B cell (primary cell): ENCODE measurements around the gene LDHB. TPM values are rescaled to one million over a fixed set of nuclear protein-coding genes. Genes with fewer than 3 reads are reported as not detected.

Experiments
- ATAC-seq: fragments of 200-7000 bp; cut with Tn5 transposase; one replicate; pipeline ENCODE4 v1.10.0; 2021; ENCODE audit warnings: low read depth, mild to moderate bottlenecking, moderate number of reproducible peaks, moderate library complexity
- CTCF ChIA-PET: fragments of 350-600 bp; sonication (Branson Sonifier 250); formaldehyde crosslinking; loops from one replicate; lab custom pipeline; 2021; ENCODE audit warnings: antibody characterized with exemption, inconsistent platforms; lab: Charles Lee
- POLR2A ChIA-PET: fragments of 350-600 bp; sonication (Branson Sonifier 250); formaldehyde crosslinking; loops from one replicate; lab custom pipeline; 2021; ENCODE audit warnings: antibody characterized with exemption; lab: Charles Lee
- DNase-seq: peaks from one replicate; pipeline ENCODE4 v3.0.0; 2013
- H2AFZ ChIP-seq: 2 replicates; pipeline ENCODE4 v1.6.1; 2012; ENCODE audit warnings: mild to moderate bottlenecking, low read depth, low read length; ENCODE audit not compliant: insufficient read depth, poor library complexity, severe bottlenecking
- H3K27ac ChIP-seq, 2 donors: 1 replicate in 1 of 2; 2 replicates in 1 of 2; pipeline ENCODE4 v1.5.1; 2012 to 2013; ENCODE audit warnings: low read length in 2 of 2, mild to moderate bottlenecking in 2 of 2, moderate library complexity in 1 of 2
- H3K27me3 ChIP-seq, 4 experiments: fragments of 200-600 bp in 1 of 4; sonication (generic) in 1 of 4; replicated peaks in 1 of 4; 1 replicate in 2 of 4; 2 replicates in 2 of 4; pipeline versions ENCODE4 v1.6.1 to v1.7.0; 2013 to 2016; ENCODE audit warnings: low read length in 3 of 4, mild to moderate bottlenecking in 2 of 4, mixed read lengths in 1 of 4, moderate library complexity in 1 of 4; ENCODE audit not compliant: insufficient read depth in 4 of 4, control insufficient read depth in 3 of 4; ENCODE audit errors: control extremely low read depth in 1 of 4
- H3K36me3 ChIP-seq, 2 experiments: replicated peaks in 1 of 2; 1 replicate in 1 of 2; 2 replicates in 1 of 2; pipeline versions ENCODE4 v1.6.1 to v1.7.1; 2013; ENCODE audit warnings: low read length in 1 of 2; ENCODE audit not compliant: insufficient read depth in 2 of 2, control insufficient read depth in 1 of 2; ENCODE audit errors: control extremely low read depth in 1 of 2, extremely low read depth in 1 of 2
- H3K4me1 ChIP-seq, 2 donors: fragments of 200-600 bp in 1 of 2; sonication (generic) in 1 of 2; 1 replicate in 1 of 2; 2 replicates in 1 of 2; pipeline versions ENCODE4 v1.5.1 to v1.6.1; 2013 to 2017; ENCODE audit warnings: low read length in 2 of 2; ENCODE audit not compliant: control insufficient read depth in 2 of 2, insufficient read depth in 2 of 2
- H3K4me2 ChIP-seq: replicated peaks from 2 replicates; pipeline ENCODE3; 2012; ENCODE audit warnings: mild to moderate bottlenecking, low read depth, low read length; ENCODE audit not compliant: poor library complexity, severe bottlenecking
- H3K4me3 ChIP-seq, 5 experiments: fragments of 200-600 bp in 1 of 5; sonication (generic) in 1 of 5; 1 replicate in 3 of 5; 2 replicates in 2 of 5; pipeline versions ENCODE4 v1.5.1 to v1.7.0; 2011 to 2016; ENCODE audit warnings: low read length in 4 of 5, mild to moderate bottlenecking in 4 of 5, low read depth in 2 of 5, control low read depth in 1 of 5, moderate library complexity in 1 of 5; ENCODE audit not compliant: insufficient read depth in 1 of 5; ENCODE audit errors: control extremely low read depth in 1 of 5, extremely low read depth in 1 of 5
- H3K79me2 ChIP-seq: fragments of 200-600 bp; sonication (generic); one replicate; pipeline ENCODE4 v1.6.0; 2016; ENCODE audit warnings: low read length; ENCODE audit not compliant: control insufficient read depth, insufficient read depth
- H3K9ac ChIP-seq: fragments of 200-600 bp; sonication (generic); 2 replicates; pipeline ENCODE4 v1.6.1; 2017; ENCODE audit warnings: mild to moderate bottlenecking, low read length, moderate library complexity
- H3K9me3 ChIP-seq, 3 donors: one replicate each; pipeline versions ENCODE4 v1.6.1 to v1.7.1; 2013; ENCODE audit warnings: low read length in 2 of 3; ENCODE audit not compliant: control insufficient read depth in 2 of 3, insufficient read depth in 1 of 3; ENCODE audit errors: control extremely low read depth in 1 of 3
- H4K20me1 ChIP-seq: 2 replicates; pipeline ENCODE4 v1.6.0; 2012; ENCODE audit warnings: mild to moderate bottlenecking, low read length; ENCODE audit not compliant: insufficient read depth, control insufficient read depth, poor library complexity, severe bottlenecking
- H3K27ac Mint-ChIP-seq: one replicate; pipeline ENCODE4 v1.8.0; 2021; ENCODE audit warnings: mixed read lengths
- H3K27me3 Mint-ChIP-seq: one replicate; pipeline ENCODE4 v1.8.0; 2021; ENCODE audit warnings: mixed read lengths
- H3K4me1 Mint-ChIP-seq: one replicate; pipeline ENCODE4 v1.8.0; 2021; ENCODE audit warnings: mixed read lengths
- H3K4me3 Mint-ChIP-seq: one replicate; pipeline ENCODE4 v1.8.0; 2021; ENCODE audit warnings: mixed read lengths
- H3K9me3 Mint-ChIP-seq: one replicate; pipeline ENCODE4 v1.8.0; 2022; ENCODE audit warnings: mixed read lengths; ENCODE audit not compliant: insufficient read depth
- EZH2 ChIP-seq: IDR thresholded peaks from 2 replicates; pipeline ENCODE4 v1.6.1; 2012; ENCODE audit warnings: borderline replicate concordance, low read depth, mild to moderate bottlenecking, moderate library complexity, low read length; ENCODE audit not compliant: insufficient read depth, poor library complexity, severe bottlenecking
- WGBS: methylation state at CpG from one replicate; pipeline ENCODE4 v1.1.5; 2013; ENCODE audit warnings: missing lambda C conversion rate; ENCODE audit not compliant: insufficient coverage; 5-methylcytosine and 5-hydroxymethylcytosine counted together
- intact Hi-C: fragments of 100-400 bp; cut with micrococcal nuclease; formaldehyde crosslinking; loops from one replicate; pipeline ENCODE4 v1.10.0; 2022
- polyA plus RNA-seq: library from polyadenylated mRNA; depleted of rRNA; stranded (reverse); fragments of >200 nt; gene quantifications from 2 replicates; pipeline ENCODE4 v1.2.3, GENCODE V29; 2012
- total RNA-seq, 2 donors: library from RNA; stranded (reverse); fragments of 120-200 nt in 1 of 2; gene quantifications; 1 replicate in 1 of 2; 2 replicates in 1 of 2; pipeline versions ENCODE4 v1.2.3 to v1.2.4, GENCODE V29; 2013 to 2022
- TF ChIP-seq, protein P1 (sequence below): fragments of 200-600 bp; IDR thresholded peaks from one replicate; pipeline ENCODE4 v1.8.0; 2022; ENCODE audit warnings: antibody characterized with exemption, mild to moderate bottlenecking

LDHB gene
- total and polyA plus RNA-seq, 2 donors (not counting 1 experiment from before 2014, with no cell fraction given) = 63.2 to 161 TPM

- WGBS = 1% methylated on average over 15 of the region's 16 CpGs
- H3K9me3 Mint-ChIP-seq = no peaks in the 10 kb centered on the region
Observed at GRCh38 chr12:21656905-21657325, 727 bp downstream of the LDHB start.

DNA sequence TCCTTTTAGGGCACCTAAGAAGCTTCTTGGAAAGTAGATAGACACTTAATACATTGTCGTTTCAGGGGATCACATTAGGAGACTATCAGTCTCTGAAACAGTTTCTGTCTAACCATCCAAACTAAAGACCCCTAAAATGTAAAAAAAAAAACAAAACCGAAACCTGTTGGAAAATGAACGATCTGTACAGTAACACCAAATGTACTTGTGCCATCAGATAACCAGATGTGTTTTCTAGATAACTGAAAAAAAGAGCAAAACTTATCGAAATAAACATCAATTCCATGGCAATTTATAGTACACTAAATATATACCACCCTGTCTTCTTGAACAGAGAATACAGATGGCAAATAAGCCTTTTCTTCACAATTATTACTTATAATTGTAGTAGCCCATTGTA is 2.1 kb downstream of the LDHB start:
- Histone ChIP-seq H3K4me3 (no peak overlapping the region), H3K4me2 (peak overlapping the region; percentile 89), H3K9ac (peak overlapping the region; percentile 4), H4K20me1 (peaks cover 5% of the 10 kb centered on the region), H3K4me1 (peaks cover 8 to 13% of the 10 kb centered on the region in 2 donors), H3K79me2 (peaks cover 34% of the 10 kb centered on the region), H3K36me3 (peaks cover 10 to 24% of the 10 kb centered on the region in 2 experiments), H3K27ac (no peak overlapping the region), H2AFZ (no peak overlapping the region), H3K9me3 (no peaks in the 10 kb centered on the region), H3K27me3 (no peaks in the 10 kb centered on the region)
- TF ChIP-seq, protein P1, sequence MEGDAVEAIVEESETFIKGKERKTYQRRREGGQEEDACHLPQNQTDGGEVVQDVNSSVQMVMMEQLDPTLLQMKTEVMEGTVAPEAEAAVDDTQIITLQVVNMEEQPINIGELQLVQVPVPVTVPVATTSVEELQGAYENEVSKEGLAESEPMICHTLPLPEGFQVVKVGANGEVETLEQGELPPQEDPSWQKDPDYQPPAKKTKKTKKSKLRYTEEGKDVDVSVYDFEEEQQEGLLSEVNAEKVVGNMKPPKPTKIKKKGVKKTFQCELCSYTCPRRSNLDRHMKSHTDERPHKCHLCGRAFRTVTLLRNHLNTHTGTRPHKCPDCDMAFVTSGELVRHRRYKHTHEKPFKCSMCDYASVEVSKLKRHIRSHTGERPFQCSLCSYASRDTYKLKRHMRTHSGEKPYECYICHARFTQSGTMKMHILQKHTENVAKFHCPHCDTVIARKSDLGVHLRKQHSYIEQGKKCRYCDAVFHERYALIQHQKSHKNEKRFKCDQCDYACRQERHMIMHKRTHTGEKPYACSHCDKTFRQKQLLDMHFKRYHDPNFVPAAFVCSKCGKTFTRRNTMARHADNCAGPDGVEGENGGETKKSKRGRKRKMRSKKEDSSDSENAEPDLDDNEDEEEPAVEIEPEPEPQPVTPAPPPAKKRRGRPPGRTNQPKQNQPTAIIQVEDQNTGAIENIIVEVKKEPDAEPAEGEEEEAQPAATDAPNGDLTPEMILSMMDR = no peak
- no peak for TF ChIP-seq EZH2
- no peak overlapping the region for H3K27ac Mint-ChIP-seq
- ATAC-seq (no peak), DNase-seq (no peak)
- WGBS = 38% methylated on average over 2 of the region's 4 CpGs
- intact Hi-C loops = loop anchor here (5.0 kb wide), 2 partner anchors 128 to 887 kb away; partner anchors contain the start of genes C2CD5 and SPX
- ChIA-PET CTCF (interaction anchor here (1.1 kb wide), 1 partner anchor 25 kb away, joined by 5 read pairs; no protein-coding TSS in a partner anchor), POLR2A (no interaction called here)
- H3K4me3 Mint-ChIP-seq = peak overlapping the region; percentile 27
- H3K27me3 Mint-ChIP-seq = peaks cover 7% of the 10 kb centered on the region
- H3K4me1 Mint-ChIP-seq = peaks cover 30% of the 10 kb centered on the region
- H3K9me3 Mint-ChIP-seq = no peaks in the 10 kb centered on the region

More at GRCh38 chr12:21656905-21657325, 727 bp downstream of the LDHB start:
- TF ChIP-seq, protein P1 = no peak
- no peak for TF ChIP-seq EZH2
- Histone ChIP-seq H3K27ac (peak overlapping the region; percentile 61 to 68), H3K9ac (peak overlapping the region; percentile 78), H2AFZ (peak overlapping the region; percentile 96), H3K4me2 (peak overlapping the region; percentile 89), H3K36me3 (peaks cover 10 to 20% of the 10 kb centered on the region in 2 experiments), H4K20me1 (peaks cover 5% of the 10 kb centered on the region), H3K79me2 (peaks cover 34% of the 10 kb centered on the region), H3K27me3 (no peaks in the 10 kb centered on the region), H3K4me1 (peaks cover 8 to 13% of the 10 kb centered on the region in 2 donors), H3K4me3 (peak overlapping the region; percentile 81 to 94 (median 88)), H3K9me3 (no peaks in the 10 kb centered on the region)
- peak; percentile 49 for DNase-seq
- CTCF ChIA-PET = interaction anchor here (0.8 to 0.9 kb wide), 2 partner anchors 9 to 24 kb away, joined by 3 read pairs; no protein-coding TSS in a partner anchor
- Mint-ChIP-seq H3K4me1 (peaks cover 30% of the 10 kb centered on the region), H3K27me3 (peaks cover 11% of the 10 kb centered on the region), H3K4me3 (peak overlapping the region; percentile 93), H3K27ac (peak overlapping the region; percentile 97)
- POLR2A ChIA-PET = no interaction called here
- intact Hi-C loops = loop anchor here (1.0 to 5.0 kb wide), 6 partner anchors 20 to 885 kb away; partner anchors contain the start of genes C2CD5, CMAS, GOLT1B and PYROXD1
- ATAC-seq = no peak
